ENCODE results near the gene NKPD1. TPM values are rescaled to one million over a fixed set of nuclear protein-coding genes. Genes with fewer than 3 reads are reported as not detected.
A peak's percentile ranks its signal among the peaks of the same experiment; 100 is the strongest.

The NKPD1 gene
- total RNA-seq, 6 experiments from 2014 or later = 0.06 TPM; not detected in 5

GRCh38 chr19:45200568-45200967, 39.8 kb upstream of the NKPD1 start:
- Histone ChIP-seq H3K27me3 (no peaks in the 10 kb centered on the region), H3K36me3 (no peaks in the 10 kb centered on the region), H3K27ac (no peak overlapping the region), H3K9me3 (no peaks in the 10 kb centered on the region), H3K4me1 (no peaks in the 10 kb centered on the region), H3K4me3 (no peak overlapping the region)
- intact Hi-C loops (cut with DNase I) = no loop called here
- DNase-seq (no peak), ATAC-seq (peak; percentile 42 to 71 (median 58))
- 52% methylated on average over 3 of the region's 4 CpGs for WGBS (ENCODE audit: insufficient coverage, low coverage, low lambda C conversion rate, missing lambda C conversion rate)
- TF ChIP-seq CTCF (IDR thresholded peaks at IDR 0.05) (peak in 3 of 4 donors; percentile 14 to 36 (median 33)), POLR2A (IDR thresholded peaks at IDR 0.05) (no peak)

- ATAC-seq (no peak), DNase-seq (no peak)
- no peak overlapping the region for H3K27ac ChIP-seq
- intact Hi-C loops (cut with DNase I) = no loop called here
- H3K9me3 ChIP-seq = no peaks in the 10 kb centered on the region
- H3K27me3 ChIP-seq = no peaks in the 10 kb centered on the region
- H3K36me3 ChIP-seq = no peaks in the 10 kb centered on the region
- no peaks in the 10 kb centered on the region for H3K4me1 ChIP-seq
- no peak for TF ChIP-seq CTCF (IDR thresholded peaks at IDR 0.05)
- TF ChIP-seq POLR2A (IDR thresholded peaks at IDR 0.05) = no peak
- 96% methylated on average over 6 of the region's 6 CpGs for WGBS (ENCODE audit: insufficient coverage, low coverage, low lambda C conversion rate, missing lambda C conversion rate)
- H3K4me3 ChIP-seq = no peak overlapping the region
Measured at GRCh38 chr19:45195764-45196163, 35.0 kb upstream of the NKPD1 start.

- Histone ChIP-seq H3K27ac (no peak overlapping the region), H3K4me3 (no peak overlapping the region), H3K27me3 (no peaks in the 10 kb centered on the region), H3K9me3 (no peaks in the 10 kb centered on the region), H3K36me3 (no peaks in the 10 kb centered on the region), H3K4me1 (no peaks in the 10 kb centered on the region)
- intact Hi-C loops (cut with DNase I) = no loop called here
- ATAC-seq = no peak
- DNase-seq = no peak
- TF ChIP-seq POLR2A (IDR thresholded peaks at IDR 0.05) = no peak
- no peak for TF ChIP-seq CTCF (IDR thresholded peaks at IDR 0.05)
- 96% methylated on average over 4 of the region's 4 CpGs for WGBS (ENCODE audit: insufficient coverage, low coverage, low lambda C conversion rate, missing lambda C conversion rate)
Measured at GRCh38 chr19:45191375-45191774, 30.6 kb upstream of the NKPD1 start.

- H3K4me3 ChIP-seq = no peak overlapping the region
- no peaks in the 10 kb centered on the region for H3K9me3 ChIP-seq
- no peaks in the 10 kb centered on the region for H3K27me3 ChIP-seq
- H3K36me3 ChIP-seq = no peaks in the 10 kb centered on the region
- WGBS (ENCODE audit: insufficient coverage, low coverage, low lambda C conversion rate, missing lambda C conversion rate) = 70% methylated on average over 1 of the region's 1 CpG
- TF ChIP-seq CTCF (IDR thresholded peaks at IDR 0.05) (no peak), POLR2A (IDR thresholded peaks at IDR 0.05) (no peak)
- ATAC-seq (no peak), DNase-seq (no peak)
- H3K27ac ChIP-seq = no peak overlapping the region
- no peaks in the 10 kb centered on the region for H3K4me1 ChIP-seq
- intact Hi-C loops (cut with DNase I) = no loop called here
Measured at GRCh38 chr19:45189971-45190370, 29.2 kb upstream of the NKPD1 start.
